GM12892 (cell line): Measurements from ENCODE around the gene VPS35L.

Experiments used
- POLR2A ChIP-seq: IDR thresholded peaks from 2 replicates; pipeline ENCODE4 v1.6.1; 2011; ENCODE audit warnings: low read depth, low read length, control low read depth
- POLR2AphosphoS5 ChIP-seq: IDR thresholded peaks from 2 replicates; pipeline ENCODE4 v1.6.1; 2011; ENCODE audit warnings: low read depth, low read length, control low read depth
- TAF1 ChIP-seq: IDR thresholded peaks from 2 replicates; pipeline ENCODE4 v1.6.1; 2011; ENCODE audit warnings: low read depth, mild to moderate bottlenecking, control low read depth, low read length, borderline replicate concordance

GRCh38 chr16:19712418-19713058 lies 157.0 kb downstream of the VPS35L start:
- TF ChIP-seq POLR2AphosphoS5: no peak
- TF ChIP-seq POLR2A: no peak; the same call in 1 of the 2 replicates
- no peak for TF ChIP-seq TAF1
